HUDEP-2 (cell line): Measurements from ENCODE around the gene CHST13.

ENCODE experiments used
- DNase-seq, 76 experiments: peaks; one replicate each; lab custom pipeline; 2025; ENCODE audit not compliant: unreplicated experiment in 76 of 76; lab: John Stamatoyannopoulos, UW

CHST13 gene

GRCh38 chr3:126487151-126487771 lies 36.7 kb upstream of the CHST13 start:
- no peak for DNase-seq

GRCh38 chr3:126488185-126488584 lies 35.8 kb upstream of the CHST13 start:
- DNase-seq, result no peak

- DNase-seq, result no peak
These were observed 34.9 kb upstream of the CHST13 start for GRCh38 chr3:126488886-126489569.

- DNase-seq, result no peak
These were observed 33.3 kb upstream of the CHST13 start for GRCh38 chr3:126490619-126491018.

- DNase-seq, result no peak
These were observed 32.5 kb upstream of the CHST13 start for GRCh38 chr3:126491221-126492013.

- DNase-seq, result no peak
These were observed 30.9 kb upstream of the CHST13 start for GRCh38 chr3:126493051-126493450.

GRCh38 chr3:126493739-126494138 lies 30.2 kb upstream of the CHST13 start:
- no peak for DNase-seq

GRCh38 chr3:126494204-126494969 lies 29.6 kb upstream of the CHST13 start:
- DNase-seq, result no peak

- DNase-seq, result no peak
These were observed 29.1 kb upstream of the CHST13 start for GRCh38 chr3:126494970-126495230.

GRCh38 chr3:126495786-126496185 lies 28.2 kb upstream of the CHST13 start:
- DNase-seq, result no peak

- no peak for DNase-seq
These were observed 26.8 kb upstream of the CHST13 start for GRCh38 chr3:126496894-126497850.

GRCh38 chr3:126497956-126498355 lies 26.0 kb upstream of the CHST13 start:
- DNase-seq, result no peak

GRCh38 chr3:126498461-126498860 lies 25.5 kb upstream of the CHST13 start:
- DNase-seq, result no peak

GRCh38 chr3:126498929-126499328 lies 25.0 kb upstream of the CHST13 start:
- no peak for DNase-seq

- no peak for DNase-seq
These were observed 24.6 kb upstream of the CHST13 start for GRCh38 chr3:126499401-126499800.

- DNase-seq, result no peak
These were observed 23.9 kb upstream of the CHST13 start for GRCh38 chr3:126500016-126500415.

GRCh38 chr3:126501054-126501453 lies 22.9 kb upstream of the CHST13 start:
- DNase-seq, result no peak

GRCh38 chr3:126501736-126502135 lies 22.2 kb upstream of the CHST13 start:
- DNase-seq, result no peak

- DNase-seq, result no peak
These were observed 21.3 kb upstream of the CHST13 start for GRCh38 chr3:126502656-126503055.

- DNase-seq, result no peak
These were observed 20.3 kb upstream of the CHST13 start for GRCh38 chr3:126503701-126504100.
